Central memory CD8-positive, alpha-beta T cell (primary cell): ENCODE results near the gene KIAA1328.

ENCODE experiments used
- ATAC-seq: fragments of 150-1000 bp; cut with Tn5 transposase; replicated peaks from 2 replicates; pipeline ENCODE4 v1.10.0; 2022; ENCODE audit warnings: mild to moderate bottlenecking, moderate FRiP score, moderate number of reproducible peaks; ENCODE audit not compliant: poor library complexity, severe bottlenecking; ENCODE audit errors: extremely low read depth
- DNase-seq, 2 donors: peaks; one replicate each; pipeline ENCODE4 v3.0.0; 2021; ENCODE audit warnings: low spot score in 2 of 2
- H3K27ac Mint-ChIP-seq: one replicate; pipeline ENCODE4 v1.8.0; 2022; ENCODE audit warnings: low read depth, mild to moderate bottlenecking, moderate library complexity, mixed read lengths
- H3K27me3 Mint-ChIP-seq: one replicate; pipeline ENCODE4 v1.8.0; 2022; ENCODE audit warnings: mixed read lengths
- H3K36me3 Mint-ChIP-seq: one replicate; pipeline ENCODE4 v1.8.0; 2022; ENCODE audit warnings: mild to moderate bottlenecking, moderate library complexity, mixed read lengths; ENCODE audit not compliant: insufficient read depth
- H3K4me1 Mint-ChIP-seq: one replicate; pipeline ENCODE4 v1.8.0; 2022; ENCODE audit warnings: mixed read lengths
- H3K4me3 Mint-ChIP-seq: one replicate; pipeline ENCODE4 v1.8.0; 2022; ENCODE audit warnings: mild to moderate bottlenecking, moderate library complexity, mixed read lengths
- H3K9me3 Mint-ChIP-seq: one replicate; pipeline ENCODE4 v1.8.0; 2022; ENCODE audit warnings: mixed read lengths

The KIAA1328 gene

GRCh38 chr18:37180086-37180485, 351.2 kb downstream of the KIAA1328 start:
- peaks cover 3% of the 10 kb centered on the region for H3K36me3 Mint-ChIP-seq
- H3K9me3 Mint-ChIP-seq: no peaks in the 10 kb centered on the region
- H3K4me3 Mint-ChIP-seq: no peak overlapping the region
- H3K27me3 Mint-ChIP-seq: no peaks in the 10 kb centered on the region
- H3K4me1 Mint-ChIP-seq: no peaks in the 10 kb centered on the region
- ATAC-seq (no peak), DNase-seq (no peak)
- no peak overlapping the region for H3K27ac Mint-ChIP-seq

GRCh38 chr18:37182340-37183135, 353.6 kb downstream of the KIAA1328 start:
- Mint-ChIP-seq H3K4me1 (no peaks in the 10 kb centered on the region), H3K27me3 (no peaks in the 10 kb centered on the region), H3K36me3 (peaks cover 2% of the 10 kb centered on the region), H3K9me3 (no peaks in the 10 kb centered on the region), H3K4me3 (no peak overlapping the region), H3K27ac (no peak overlapping the region)
- ATAC-seq (no peak), DNase-seq (no peak)

DNA sequence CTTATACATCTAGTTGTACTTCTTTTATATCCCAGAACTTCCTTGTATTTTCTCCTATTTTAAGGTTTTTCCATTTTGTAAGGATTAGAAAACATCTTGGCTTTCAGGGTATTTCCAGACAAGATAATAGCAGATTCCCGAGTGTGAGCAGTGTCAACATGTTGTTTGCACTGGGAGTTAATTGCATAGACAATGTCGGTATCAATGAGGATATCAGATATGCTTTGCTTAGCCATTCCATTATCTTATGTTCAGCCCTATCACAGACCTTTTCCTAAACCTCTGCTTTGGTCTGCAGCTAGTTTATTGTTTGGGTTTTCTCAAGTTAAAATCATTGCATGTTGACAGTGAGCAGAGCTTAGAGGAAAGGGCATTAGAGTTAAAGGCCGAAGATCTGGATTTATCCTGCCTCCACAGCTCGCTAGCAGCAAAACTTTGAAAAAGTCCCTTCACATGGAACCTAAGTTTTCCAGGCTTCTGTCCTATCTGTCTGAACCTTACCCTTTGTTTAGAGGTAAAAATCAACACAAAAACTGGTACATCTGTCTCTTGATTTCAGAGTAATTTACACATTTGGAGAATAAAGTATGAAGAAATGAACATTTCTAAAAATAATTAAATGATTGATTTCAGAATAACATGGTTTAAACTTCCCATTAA, 355.4 kb downstream of the KIAA1328 start:
- Mint-ChIP-seq H3K27me3 (no peaks in the 10 kb centered on the region), H3K4me3 (no peak overlapping the region), H3K27ac (no peak overlapping the region), H3K36me3 (no peaks in the 10 kb centered on the region), H3K9me3 (no peaks in the 10 kb centered on the region), H3K4me1 (no peaks in the 10 kb centered on the region)
- DNase-seq: no peak
- no peak for ATAC-seq

DNA sequence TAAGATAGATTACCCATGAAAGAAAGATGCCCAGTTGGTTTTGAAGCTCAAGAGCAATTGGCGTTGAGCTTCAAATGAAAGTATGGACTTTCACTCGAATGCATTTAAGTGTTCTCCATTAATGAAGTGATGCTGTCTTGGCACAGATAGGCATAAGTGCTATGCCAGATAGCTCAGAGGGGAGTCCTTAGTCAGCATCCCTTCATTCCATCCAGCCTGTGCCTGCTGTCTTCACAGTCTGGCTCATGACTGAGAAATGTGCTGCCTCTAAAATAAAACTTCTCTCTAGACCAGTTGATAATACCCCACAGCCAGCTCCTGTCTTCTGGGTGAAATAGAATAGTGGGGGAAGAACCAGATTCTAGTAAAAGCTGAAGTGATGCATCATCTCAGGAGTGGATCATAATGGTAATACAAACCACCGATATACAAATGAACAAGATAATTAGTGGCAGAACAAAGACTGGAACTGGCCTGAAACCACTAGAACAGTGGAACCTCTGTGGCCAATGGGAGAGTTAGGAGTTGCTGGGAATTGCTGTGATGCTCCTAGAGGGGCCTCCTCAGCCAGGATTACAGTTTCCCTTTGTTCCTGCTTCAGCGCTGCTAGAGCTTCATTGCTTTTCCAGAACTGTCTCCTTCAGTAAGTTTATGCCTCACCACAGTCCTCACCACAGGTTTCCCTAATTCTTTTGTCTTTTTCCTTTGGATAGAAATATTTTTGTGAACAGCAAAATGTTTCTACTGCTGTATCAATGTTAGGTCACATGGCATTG, 359.3 kb downstream of the KIAA1328 start:
- Mint-ChIP-seq H3K27me3 (no peaks in the 10 kb centered on the region), H3K27ac (no peak overlapping the region), H3K36me3 (no peaks in the 10 kb centered on the region), H3K9me3 (no peaks in the 10 kb centered on the region), H3K4me1 (no peaks in the 10 kb centered on the region), H3K4me3 (no peak overlapping the region)
- DNase-seq: no peak
- no peak for ATAC-seq

GRCh38 chr18:37199741-37200140, 370.8 kb downstream of the KIAA1328 start:
- no peaks in the 10 kb centered on the region for H3K4me1 Mint-ChIP-seq
- no peak for DNase-seq
- H3K9me3 Mint-ChIP-seq: peaks cover 4% of the 10 kb centered on the region
- no peaks in the 10 kb centered on the region for H3K27me3 Mint-ChIP-seq
- ATAC-seq: no peak
- H3K4me3 Mint-ChIP-seq: no peak overlapping the region
- H3K36me3 Mint-ChIP-seq: no peaks in the 10 kb centered on the region
- no peak overlapping the region for H3K27ac Mint-ChIP-seq

DNA sequence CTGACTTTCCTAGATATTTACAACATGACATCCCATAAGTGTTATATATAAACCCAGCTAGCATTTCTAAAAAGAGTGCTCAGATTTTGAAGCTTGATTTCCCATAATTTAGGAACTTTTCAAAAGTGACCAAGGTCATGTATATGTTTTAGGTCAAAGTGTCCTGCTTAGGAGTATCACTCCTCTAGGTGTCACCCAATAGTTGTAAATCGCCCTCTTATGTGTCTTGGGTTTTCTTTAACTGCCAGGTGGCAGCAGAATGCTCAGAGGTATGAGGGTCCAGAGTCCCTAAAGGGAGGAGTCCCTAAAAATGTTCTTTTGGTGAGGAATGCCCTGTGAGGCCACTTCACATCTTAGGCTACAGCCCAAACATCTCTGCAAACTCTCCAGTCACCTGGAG, 378.4 kb downstream of the KIAA1328 start:
- no peak for ATAC-seq
- H3K27me3 Mint-ChIP-seq: no peaks in the 10 kb centered on the region
- no peaks in the 10 kb centered on the region for H3K9me3 Mint-ChIP-seq
- no peak for DNase-seq
- no peak overlapping the region for H3K4me3 Mint-ChIP-seq
- no peaks in the 10 kb centered on the region for H3K4me1 Mint-ChIP-seq
- H3K27ac Mint-ChIP-seq: no peak overlapping the region
- H3K36me3 Mint-ChIP-seq: no peaks in the 10 kb centered on the region

- H3K27ac Mint-ChIP-seq: no peak overlapping the region
- no peak for ATAC-seq
- no peaks in the 10 kb centered on the region for H3K27me3 Mint-ChIP-seq
- DNase-seq: no peak
- no peaks in the 10 kb centered on the region for H3K36me3 Mint-ChIP-seq
- H3K4me3 Mint-ChIP-seq: no peak overlapping the region
- H3K4me1 Mint-ChIP-seq: no peaks in the 10 kb centered on the region
- H3K9me3 Mint-ChIP-seq: no peaks in the 10 kb centered on the region
Measured at GRCh38 chr18:37210781-37211180, 381.9 kb downstream of the KIAA1328 start.

GRCh38 chr18:37218022-37218590, 389.2 kb downstream of the KIAA1328 start:
- Mint-ChIP-seq H3K27me3 (no peaks in the 10 kb centered on the region), H3K4me1 (peaks cover 8% of the 10 kb centered on the region), H3K4me3 (no peak overlapping the region), H3K9me3 (peaks cover 5% of the 10 kb centered on the region), H3K27ac (no peak overlapping the region), H3K36me3 (peaks cover 3% of the 10 kb centered on the region)
- no peak for DNase-seq
- no peak for ATAC-seq

DNA sequence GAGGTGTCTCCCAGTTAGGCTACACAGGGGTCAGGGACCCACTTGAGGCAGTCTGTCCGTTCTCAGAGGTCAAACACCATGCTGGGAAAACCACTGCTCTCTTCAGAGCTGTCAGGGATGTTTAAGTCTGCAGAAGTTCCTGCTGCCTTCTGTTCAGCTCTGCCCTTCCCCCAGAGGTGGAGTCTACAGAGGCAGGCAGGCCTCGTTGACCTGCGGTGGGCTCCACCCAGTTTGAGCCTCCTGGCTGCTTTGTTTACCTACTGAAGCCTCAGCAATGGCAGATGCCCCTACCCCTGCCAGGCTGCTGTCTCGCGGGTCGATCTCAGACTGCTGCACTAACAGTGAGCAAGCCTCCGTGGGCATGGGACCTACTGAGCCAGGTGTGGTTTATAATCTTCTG, 390.3 kb downstream of the KIAA1328 start:
- Mint-ChIP-seq H3K9me3 (peaks cover 5% of the 10 kb centered on the region), H3K4me3 (no peak overlapping the region), H3K27ac (no peak overlapping the region), H3K36me3 (peaks cover 3% of the 10 kb centered on the region), H3K27me3 (no peaks in the 10 kb centered on the region), H3K4me1 (peaks cover 8% of the 10 kb centered on the region)
- DNase-seq (no peak), ATAC-seq (no peak)

GRCh38 chr18:37222354-37222998, 393.5 kb downstream of the KIAA1328 start:
- ATAC-seq: no peak
- no peak for DNase-seq
- Mint-ChIP-seq H3K4me1 (peaks cover 8% of the 10 kb centered on the region), H3K4me3 (no peak overlapping the region), H3K27me3 (no peaks in the 10 kb centered on the region), H3K9me3 (no peaks in the 10 kb centered on the region), H3K36me3 (peaks cover 3% of the 10 kb centered on the region), H3K27ac (no peak overlapping the region)

GRCh38 chr18:37222999-37223378, 394.1 kb downstream of the KIAA1328 start:
- Mint-ChIP-seq H3K27me3 (no peaks in the 10 kb centered on the region), H3K4me1 (peaks cover 8% of the 10 kb centered on the region), H3K27ac (no peak overlapping the region), H3K9me3 (no peaks in the 10 kb centered on the region), H3K4me3 (no peak overlapping the region), H3K36me3 (peaks cover 3% of the 10 kb centered on the region)
- DNase-seq (no peak), ATAC-seq (no peak)

GRCh38 chr18:37225279-37225678, 396.4 kb downstream of the KIAA1328 start:
- Mint-ChIP-seq H3K27ac (no peak overlapping the region), H3K27me3 (no peaks in the 10 kb centered on the region), H3K4me1 (no peaks in the 10 kb centered on the region), H3K4me3 (no peak overlapping the region), H3K9me3 (no peaks in the 10 kb centered on the region), H3K36me3 (peaks cover 3% of the 10 kb centered on the region)
- ATAC-seq (no peak), DNase-seq (no peak)
